HUES48 (cell line): ENCODE results near the gene KIF26B.
A peak's percentile ranks its signal among the peaks of the same experiment; 100 is the strongest.

Experiments
- H3K27ac ChIP-seq: one replicate; pipeline ENCODE4 v1.7.0; 2013; ENCODE audit warnings: low read depth, low read length, inconsistent platforms
- H3K27me3 ChIP-seq: 2 replicates; pipeline ENCODE4 v1.6.1; 2013; ENCODE audit warnings: mild to moderate bottlenecking, low read length; ENCODE audit not compliant: control insufficient read depth, insufficient read depth
- H3K36me3 ChIP-seq: 2 replicates; pipeline ENCODE4 v1.6.1; 2013; ENCODE audit warnings: low read length; ENCODE audit not compliant: control insufficient read depth, insufficient read depth
- H3K4me1 ChIP-seq: 2 replicates; pipeline ENCODE4 v1.6.1; 2013; ENCODE audit warnings: mild to moderate bottlenecking, low read length; ENCODE audit not compliant: control insufficient read depth, insufficient read depth
- H3K4me3 ChIP-seq: 2 replicates; pipeline ENCODE4 v1.5.1; 2013; ENCODE audit warnings: mild to moderate bottlenecking, low read depth, low read length
- H3K9ac ChIP-seq: 2 replicates; pipeline ENCODE4 v1.6.1; 2013; ENCODE audit warnings: mild to moderate bottlenecking, low read depth, low read length, moderate library complexity
- H3K9me3 ChIP-seq: 2 replicates; pipeline ENCODE4 v1.6.1; 2013; ENCODE audit warnings: low read length; ENCODE audit not compliant: control insufficient read depth, insufficient read depth

KIF26B gene

GRCh38 chr1:245211035-245211749, 56.4 kb downstream of the KIF26B start:
- Histone ChIP-seq H3K9me3 (peaks cover 19% of the 10 kb centered on the region), H3K27me3 (no peaks in the 10 kb centered on the region), H3K36me3 (no peaks in the 10 kb centered on the region), H3K27ac (no peak overlapping the region), H3K4me1 (no peaks in the 10 kb centered on the region; the same call in 1 of the 2 replicates), H3K4me3 (no peak overlapping the region), H3K9ac (no peak overlapping the region)

DNA sequence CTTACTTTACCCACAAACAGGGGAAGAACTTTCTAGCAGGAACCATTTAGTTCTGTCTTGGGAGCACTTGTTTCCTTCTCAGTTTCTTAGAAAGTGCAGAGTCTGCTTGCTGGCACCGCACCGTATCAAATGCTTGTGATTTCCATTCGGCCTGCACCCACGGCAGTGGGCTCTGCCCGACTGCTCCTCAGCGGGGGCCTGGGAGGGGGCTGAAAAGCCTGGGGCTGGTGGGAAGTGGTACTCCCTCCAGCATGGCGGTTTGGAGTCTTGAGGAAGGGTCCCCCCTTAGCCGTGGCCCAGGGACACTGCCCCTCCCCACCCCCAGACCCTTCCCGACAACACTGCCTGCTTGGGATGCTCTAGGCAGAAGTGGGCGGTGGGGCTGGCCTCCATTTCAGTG, 57.0 kb downstream of the KIF26B start:
- H3K4me1 ChIP-seq = peaks cover 5% of the 10 kb centered on the region
- peaks cover 14% of the 10 kb centered on the region for H3K9me3 ChIP-seq
- H3K27me3 ChIP-seq = no peaks in the 10 kb centered on the region
- no peak overlapping the region for H3K4me3 ChIP-seq
- no peak overlapping the region for H3K27ac ChIP-seq
- H3K9ac ChIP-seq = no peak overlapping the region
- no peaks in the 10 kb centered on the region for H3K36me3 ChIP-seq

DNA sequence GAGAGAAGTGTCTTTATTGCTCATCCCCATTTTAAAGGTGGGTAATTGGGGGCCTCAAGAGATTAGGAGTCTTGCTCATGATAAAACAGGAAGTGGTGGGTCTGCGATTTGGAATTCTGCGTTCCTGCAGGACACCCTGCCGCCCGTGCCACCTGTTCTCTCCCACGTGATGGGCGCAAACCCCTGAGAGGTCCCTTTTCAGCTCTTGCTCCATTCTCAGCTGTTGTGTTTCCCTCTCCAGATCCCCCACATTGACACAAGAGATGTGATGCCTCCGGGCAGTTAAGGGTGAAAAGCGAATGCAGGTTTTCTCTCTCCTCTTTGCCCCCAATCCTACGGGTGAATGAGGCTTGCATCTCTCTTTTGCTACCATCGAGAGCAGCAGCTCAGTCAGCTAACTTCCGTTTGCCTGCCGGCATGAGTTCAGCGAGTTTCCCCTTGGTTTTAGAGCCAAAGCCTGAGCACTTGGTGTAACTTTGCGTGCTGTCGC, 57.5 kb downstream of the KIF26B start:
- peaks cover 8% of the 10 kb centered on the region for H3K4me1 ChIP-seq
- no peaks in the 10 kb centered on the region for H3K36me3 ChIP-seq
- H3K27ac ChIP-seq = no peak overlapping the region
- no peaks in the 10 kb centered on the region for H3K27me3 ChIP-seq
- H3K9me3 ChIP-seq = peaks cover 9% of the 10 kb centered on the region
- H3K9ac ChIP-seq = no peak overlapping the region
- no peak overlapping the region for H3K4me3 ChIP-seq

- H3K9me3 ChIP-seq = no peaks in the 10 kb centered on the region; the same call in 1 of the 2 replicates
- no peak overlapping the region for H3K9ac ChIP-seq
- H3K36me3 ChIP-seq = no peaks in the 10 kb centered on the region
- no peaks in the 10 kb centered on the region for H3K27me3 ChIP-seq
- H3K4me3 ChIP-seq = no peak overlapping the region
- peaks cover 8% of the 10 kb centered on the region for H3K4me1 ChIP-seq
- H3K27ac ChIP-seq = no peak overlapping the region
Measured at GRCh38 chr1:245213066-245213831, 58.5 kb downstream of the KIF26B start.

- no peaks in the 10 kb centered on the region for H3K27me3 ChIP-seq
- no peak overlapping the region for H3K4me3 ChIP-seq
- H3K4me1 ChIP-seq = peaks cover 8% of the 10 kb centered on the region
- no peak overlapping the region for H3K27ac ChIP-seq
- H3K9ac ChIP-seq = no peak overlapping the region
- no peaks in the 10 kb centered on the region for H3K36me3 ChIP-seq
- H3K9me3 ChIP-seq = no peaks in the 10 kb centered on the region
Measured at GRCh38 chr1:245215071-245215470, 60.3 kb downstream of the KIF26B start.

- Histone ChIP-seq H3K4me3 (no peak overlapping the region), H3K4me1 (peaks cover 8% of the 10 kb centered on the region), H3K9me3 (no peaks in the 10 kb centered on the region), H3K9ac (no peak overlapping the region), H3K27me3 (no peaks in the 10 kb centered on the region), H3K36me3 (no peaks in the 10 kb centered on the region), H3K27ac (peak overlapping the region; percentile 21)
Measured at GRCh38 chr1:245216366-245217115, 61.8 kb downstream of the KIF26B start.

DNA sequence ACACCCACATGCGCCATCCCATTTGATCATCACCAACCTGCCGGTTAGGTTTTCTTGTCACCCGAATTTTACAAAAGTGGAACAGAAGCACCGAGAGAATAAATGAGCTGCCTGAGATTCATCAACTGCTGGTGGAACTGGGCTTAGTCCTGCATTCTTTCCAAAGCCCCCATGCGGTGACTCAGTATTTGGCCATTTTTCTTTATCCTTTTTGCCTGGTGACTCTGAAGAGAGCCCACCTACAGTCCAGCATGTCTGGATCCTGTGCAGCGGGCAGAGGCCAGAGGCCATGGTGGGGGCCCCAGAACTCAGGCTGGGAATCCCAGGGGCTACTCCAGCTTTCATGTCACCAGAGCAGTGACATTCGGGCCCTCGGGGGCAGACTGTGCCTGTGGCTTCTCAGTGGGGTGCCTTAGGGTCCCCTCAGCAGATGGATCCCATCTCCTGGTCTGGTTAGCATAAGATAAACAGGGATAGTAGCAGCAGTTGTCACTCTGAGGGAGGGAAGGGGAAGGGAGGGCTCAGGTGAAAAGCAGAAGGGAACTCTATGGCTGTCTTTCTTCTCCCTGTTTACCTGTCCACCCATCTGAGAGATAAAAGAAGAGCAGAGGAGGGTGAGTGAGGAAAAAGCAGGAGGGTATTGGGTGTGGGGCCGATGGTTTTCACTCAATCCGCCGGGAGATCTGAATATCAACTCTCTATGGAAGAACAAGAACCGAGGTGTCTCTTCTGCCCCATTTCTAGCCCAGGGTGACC, 63.2 kb downstream of the KIF26B start:
- no peaks in the 10 kb centered on the region for H3K36me3 ChIP-seq
- H3K27me3 ChIP-seq = no peaks in the 10 kb centered on the region
- no peaks in the 10 kb centered on the region for H3K9me3 ChIP-seq
- H3K27ac ChIP-seq = no peak overlapping the region
- H3K4me1 ChIP-seq = peaks cover 8% of the 10 kb centered on the region
- H3K4me3 ChIP-seq = no peak overlapping the region
- H3K9ac ChIP-seq = no peak overlapping the region

GRCh38 chr1:245220381-245220985, 65.7 kb downstream of the KIF26B start:
- H3K27ac ChIP-seq = no peak overlapping the region
- no peak overlapping the region for H3K9ac ChIP-seq
- no peaks in the 10 kb centered on the region for H3K9me3 ChIP-seq
- no peaks in the 10 kb centered on the region for H3K36me3 ChIP-seq
- no peaks in the 10 kb centered on the region for H3K27me3 ChIP-seq
- H3K4me1 ChIP-seq = peaks cover 15% of the 10 kb centered on the region
- no peak overlapping the region for H3K4me3 ChIP-seq

DNA sequence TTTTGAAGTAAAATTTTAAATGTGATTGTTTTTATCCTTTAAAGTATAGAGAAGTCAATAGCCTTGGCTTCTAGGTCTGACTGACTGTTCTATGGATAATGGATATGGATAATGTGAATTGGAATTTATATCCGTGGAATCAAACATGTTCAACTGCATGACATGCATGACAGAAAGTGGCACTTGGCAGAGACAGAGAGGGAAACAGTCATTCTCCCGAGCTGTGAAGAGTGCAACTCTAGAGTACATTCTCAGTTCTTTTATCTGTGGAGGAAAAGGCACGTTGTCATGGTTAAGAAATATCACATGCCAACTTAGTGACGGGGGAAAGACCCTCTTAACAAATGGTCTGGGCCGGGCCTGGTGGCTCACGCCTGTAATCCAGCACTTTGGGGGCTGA, 67.0 kb downstream of the KIF26B start:
- H3K27me3 ChIP-seq = no peaks in the 10 kb centered on the region
- peaks cover 15% of the 10 kb centered on the region for H3K4me1 ChIP-seq

GRCh38 chr1:245222931-245223595, 68.3 kb downstream of the KIF26B start:
- H3K9me3 ChIP-seq = no peaks in the 10 kb centered on the region
- H3K4me1 ChIP-seq = peaks cover 12% of the 10 kb centered on the region
- no peak overlapping the region for H3K4me3 ChIP-seq
- H3K27ac ChIP-seq = no peak overlapping the region
- H3K9ac ChIP-seq = no peak overlapping the region
- H3K27me3 ChIP-seq = no peaks in the 10 kb centered on the region
- no peaks in the 10 kb centered on the region for H3K36me3 ChIP-seq

More for the DNA sequence above, 67.0 kb downstream of the KIF26B start:
- no peaks in the 10 kb centered on the region for H3K9me3 ChIP-seq
- no peak overlapping the region for H3K4me3 ChIP-seq
- no peak overlapping the region for H3K27ac ChIP-seq
- no peaks in the 10 kb centered on the region for H3K36me3 ChIP-seq
- no peak overlapping the region for H3K9ac ChIP-seq
